Measurements from ENCODE around the gene ANKRD39.
"Not testable (repeated sequence)": the region's sequence is repeated elsewhere in the genome, so short reads cannot be mapped to it uniquely, and the experiment has no call there.

Gene ANKRD39

DNA sequence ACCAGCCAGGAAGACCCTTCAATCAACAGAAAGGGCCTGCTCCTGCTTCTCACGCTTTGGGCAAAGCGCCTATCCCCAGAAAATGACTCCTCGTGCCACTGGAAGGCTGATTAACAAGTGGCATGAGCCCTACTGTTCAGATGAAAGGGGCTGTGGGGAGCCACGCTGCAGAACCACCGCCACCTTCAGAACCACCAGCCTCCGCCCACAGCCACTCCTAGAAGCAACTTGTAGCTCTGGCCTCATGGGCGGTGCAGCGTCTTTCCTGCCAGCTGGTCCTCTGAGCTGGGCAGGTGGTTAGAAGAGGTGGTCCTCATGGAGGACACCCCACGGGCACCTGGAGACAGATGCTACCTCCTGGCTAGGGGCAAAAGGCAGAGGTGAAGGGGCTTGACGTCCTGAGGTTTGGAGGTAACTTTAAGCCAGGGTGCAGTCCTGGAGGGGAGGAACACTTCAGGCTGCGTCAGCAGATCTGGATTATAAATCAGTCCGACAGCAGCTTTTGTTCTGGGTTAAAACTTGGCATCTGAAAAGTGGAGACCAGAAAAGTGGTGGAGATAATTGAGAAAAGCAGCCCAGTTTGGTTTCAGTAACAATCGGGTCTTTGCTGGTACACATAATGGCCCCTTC lies 12.9 kb upstream of the ANKRD39 start:
- DNase-seq: no peak

DNA sequence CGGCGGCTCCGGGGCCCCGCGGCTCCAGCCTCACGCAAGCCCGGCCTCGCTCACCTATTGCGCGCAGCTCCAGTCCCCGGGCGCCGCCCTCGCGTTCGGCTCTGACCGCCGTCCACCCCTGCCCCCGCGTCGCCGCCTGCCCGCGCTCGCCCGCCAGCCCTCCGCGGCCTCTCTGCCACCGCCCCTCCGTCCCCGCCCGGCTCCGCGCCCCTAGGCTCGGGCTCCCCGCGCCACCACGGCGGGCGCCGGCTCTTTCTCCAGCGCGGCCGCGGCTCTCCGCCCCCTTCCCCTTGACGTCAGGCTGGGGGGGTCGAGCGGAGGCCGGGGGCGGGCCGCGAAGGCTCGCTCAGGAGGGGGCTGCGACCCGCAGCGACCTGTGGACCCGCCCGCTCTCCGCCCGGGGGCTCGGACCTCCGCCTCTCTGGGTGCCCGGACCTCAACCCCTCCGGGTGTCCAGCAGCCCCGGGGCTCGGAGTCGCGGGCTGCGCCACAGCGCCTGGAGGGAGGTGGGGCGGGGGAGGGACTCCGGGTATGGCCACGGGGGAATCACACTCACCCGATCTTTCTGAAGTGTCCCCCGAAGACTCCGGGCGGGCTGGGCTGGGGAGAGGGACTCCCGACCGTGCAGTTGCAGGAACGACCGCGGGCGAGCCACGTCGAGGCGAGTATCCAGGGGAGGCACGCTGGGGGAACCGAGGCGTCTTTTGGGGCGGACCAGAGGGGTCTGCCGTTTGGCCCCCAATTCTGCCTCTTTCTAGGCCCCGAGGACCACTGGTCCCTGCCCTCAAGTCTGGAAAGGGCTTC lies 12.2 kb upstream of the ANKRD39 start, which contains the start of gene SEMA4C:
TSS of gene SEMA4C (minus strand) at position 259 of the 804 bp plus-strand sequence. CDS start 2,194 bp downstream, outside the sequence.
- DNase-seq: peak; percentile 47

DNA sequence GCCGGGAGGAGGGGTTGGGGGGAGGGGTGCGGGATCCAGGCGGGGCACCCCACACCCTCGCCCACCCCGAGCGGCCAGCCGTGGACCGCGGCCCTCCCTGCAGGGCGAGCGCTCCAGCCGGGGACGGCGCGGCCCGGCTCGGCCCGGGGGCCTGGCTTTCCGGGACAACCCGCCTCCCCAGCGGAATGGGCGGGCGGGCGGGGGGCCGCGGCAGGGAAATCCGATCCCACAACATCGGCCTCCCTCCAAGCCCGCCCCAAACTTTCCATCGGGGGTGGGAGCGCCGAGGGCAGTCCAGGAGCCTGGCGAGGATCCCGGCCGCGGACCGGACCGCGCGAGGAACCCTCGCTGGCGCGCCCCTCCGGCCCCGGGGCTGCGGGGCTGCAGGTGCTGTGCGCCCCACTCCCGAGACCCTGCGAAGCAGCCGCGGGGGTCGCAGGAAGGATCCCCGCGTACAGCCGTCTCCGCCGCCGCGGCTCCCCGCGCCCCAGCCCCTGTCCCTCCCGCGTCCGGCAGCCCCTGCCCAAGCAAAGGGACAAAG lies 11.5 kb upstream of the ANKRD39 start:
- peak; percentile 80 for DNase-seq

DNA sequence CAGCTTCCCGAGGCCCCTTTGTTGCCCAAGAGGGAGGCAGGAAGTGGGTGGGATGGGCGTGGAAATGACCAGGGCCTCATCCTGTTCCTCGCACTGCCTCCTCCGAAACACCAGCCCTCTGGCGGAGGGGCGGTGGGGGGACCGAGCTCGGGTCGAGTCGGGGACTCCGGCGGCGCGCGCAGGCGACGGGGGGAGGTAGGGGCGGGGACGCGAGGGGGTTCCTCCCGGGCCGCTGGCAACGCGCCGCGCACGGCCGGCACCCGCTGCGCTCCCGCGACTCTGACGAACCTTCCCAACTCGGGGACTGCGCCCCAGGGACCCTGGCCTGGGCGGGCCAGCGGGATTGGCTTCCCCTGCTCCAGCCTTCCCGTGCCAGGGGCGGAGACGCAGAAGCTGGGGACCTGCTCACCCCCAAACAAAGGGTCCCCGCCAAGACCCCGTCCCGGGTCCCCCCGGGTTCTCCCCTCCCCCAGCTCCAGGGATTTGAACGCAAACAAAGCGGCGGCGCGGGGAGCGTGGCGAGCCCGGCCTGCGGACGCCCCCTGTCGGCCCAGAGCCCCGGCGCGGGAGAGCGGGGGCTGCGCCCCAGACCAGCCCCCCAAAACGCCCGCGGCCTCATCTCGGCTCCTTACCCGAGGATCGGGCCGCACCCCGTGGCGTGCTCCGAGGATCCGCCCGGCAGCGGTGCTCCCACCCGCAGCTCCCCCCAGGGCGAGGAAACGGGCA lies 10.9 kb upstream of the ANKRD39 start:
- peak; percentile 94 for DNase-seq

DNA sequence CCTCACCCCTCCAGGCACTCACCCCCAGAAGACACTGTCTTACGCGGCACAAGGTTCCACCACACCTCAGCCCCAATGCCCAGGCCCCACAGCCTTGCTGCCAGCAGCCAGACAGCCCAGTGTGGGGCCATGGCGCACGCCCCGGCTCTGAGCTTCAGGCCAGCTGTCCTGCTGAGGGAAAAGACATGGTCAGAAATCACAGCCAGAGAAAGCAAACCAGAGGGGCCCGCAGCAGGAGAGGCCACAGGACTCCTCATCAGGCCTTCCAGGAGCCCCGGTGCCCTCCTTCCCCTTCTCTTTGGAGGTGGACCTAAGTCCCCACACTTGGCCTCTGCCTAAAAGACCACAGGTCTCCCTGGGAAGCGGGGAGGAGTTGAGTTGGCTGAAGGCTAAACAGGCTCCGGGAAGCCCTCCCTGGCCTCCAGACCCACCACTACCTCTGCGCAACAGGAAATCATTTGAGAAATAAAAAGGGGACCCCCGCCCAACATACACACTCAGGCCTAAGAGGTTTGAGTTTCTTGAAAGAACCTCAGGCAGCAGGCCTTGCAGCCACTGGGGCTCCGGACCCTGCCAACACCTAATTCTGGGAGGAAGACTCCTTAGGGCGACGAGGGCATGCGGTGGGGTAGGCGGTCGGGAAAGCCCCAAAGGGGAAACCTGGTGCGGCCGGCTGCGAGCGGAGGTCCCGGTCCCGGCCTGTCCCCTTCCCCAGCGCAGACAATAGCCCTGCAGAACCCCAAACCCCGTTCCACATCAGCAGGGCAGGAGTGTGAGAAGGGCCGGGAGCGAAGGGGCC lies 10.1 kb upstream of the ANKRD39 start:
- no peak for DNase-seq

DNA sequence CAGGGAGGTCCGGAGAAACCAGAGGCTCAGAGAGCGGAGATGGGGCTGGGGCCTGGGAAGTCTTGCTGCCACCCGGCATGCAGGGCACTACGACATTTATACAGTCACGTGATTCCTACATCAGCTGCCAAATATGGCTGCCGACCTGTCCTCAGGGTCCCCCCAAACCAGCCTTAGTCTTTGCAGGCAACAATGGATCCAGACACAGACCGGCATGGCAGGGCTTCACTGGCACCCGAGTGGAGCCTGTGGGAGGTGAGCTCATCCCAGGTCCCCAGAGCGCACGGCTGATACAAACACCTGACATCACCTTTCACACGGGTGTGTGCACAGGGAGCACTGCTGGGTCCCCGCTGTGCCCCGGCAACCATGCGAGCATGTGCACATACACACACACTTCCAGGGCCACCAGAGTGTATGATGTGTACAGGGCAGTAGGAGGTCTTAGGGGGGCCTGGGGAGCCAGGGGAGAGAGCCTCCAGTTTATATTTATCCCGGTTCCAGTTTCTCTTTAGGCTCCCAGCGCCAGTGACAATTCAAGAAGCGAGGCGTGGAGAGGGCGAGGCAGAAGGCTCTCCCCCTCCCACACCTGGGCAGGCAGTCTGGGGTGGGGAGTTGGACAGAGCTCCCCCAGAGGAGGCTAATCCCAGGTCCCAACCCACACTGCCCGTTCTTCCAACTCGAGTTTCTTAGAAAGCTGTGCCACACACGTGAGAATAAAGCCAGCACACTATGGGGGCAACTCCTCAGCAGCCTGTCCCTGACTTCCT lies 9.4 kb upstream of the ANKRD39 start:
- no peak for DNase-seq

DNA sequence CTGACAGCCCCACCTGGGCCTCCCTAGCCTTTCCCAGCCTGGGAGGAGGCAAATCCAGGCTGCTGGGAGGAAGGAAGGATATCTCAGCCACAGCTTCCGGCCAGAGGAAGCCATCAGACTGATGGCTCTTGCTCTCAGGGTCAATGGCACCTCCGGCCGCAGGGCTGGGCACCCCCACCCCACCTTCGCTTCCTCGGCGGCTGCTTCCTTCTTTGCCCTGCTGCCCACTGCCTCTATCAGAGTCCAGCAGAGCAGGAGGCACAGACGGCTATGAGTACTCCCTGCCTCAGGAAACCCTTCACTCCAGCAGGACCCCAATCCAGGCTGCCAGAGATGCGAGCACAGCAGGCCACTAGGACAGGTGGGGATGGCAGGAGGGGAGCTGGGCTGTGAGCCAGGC lies 8.8 kb upstream of the ANKRD39 start:
- DNase-seq: no peak

DNA sequence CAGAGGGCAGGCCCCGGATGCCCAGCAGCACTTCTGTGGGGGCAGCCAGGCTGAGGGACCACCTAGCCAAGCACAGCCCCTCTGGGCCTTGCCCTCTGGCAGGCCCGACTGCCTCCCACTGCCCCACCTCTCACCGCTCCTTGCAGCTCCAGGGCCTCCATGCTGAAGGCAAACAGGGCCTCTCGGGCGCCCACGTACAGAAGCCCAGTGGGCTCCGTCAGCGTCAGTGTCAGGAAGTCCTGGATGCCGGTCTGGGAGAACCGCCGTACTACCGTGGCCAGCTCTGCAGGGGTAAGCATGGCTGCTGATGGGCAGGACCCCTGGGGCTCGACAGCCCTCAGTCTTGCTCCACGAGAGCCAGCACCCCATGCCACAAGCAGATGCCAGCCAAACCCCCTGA lies 8.3 kb upstream of the ANKRD39 start:
- no peak for DNase-seq

DNA sequence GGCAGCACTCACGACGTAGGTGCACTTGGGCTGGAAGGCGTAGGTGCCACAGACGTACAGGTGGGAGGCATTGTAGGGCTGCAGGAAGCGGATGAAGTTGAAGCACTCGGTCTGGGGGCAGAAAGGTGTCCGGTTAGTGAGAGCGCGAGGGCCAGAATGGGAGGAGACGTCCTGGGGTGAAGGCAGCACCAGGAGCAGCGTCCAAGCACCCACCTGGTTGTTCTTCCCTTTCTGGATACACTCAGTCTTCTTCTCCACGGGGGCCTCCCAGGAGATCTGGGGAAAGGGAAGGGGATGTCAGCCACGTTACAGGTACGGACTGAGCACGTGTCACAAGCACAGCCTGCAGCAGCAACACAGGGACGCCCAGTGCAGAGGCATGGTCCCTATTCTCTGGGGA lies 7.8 kb upstream of the ANKRD39 start:
- no peak for DNase-seq

DNA sequence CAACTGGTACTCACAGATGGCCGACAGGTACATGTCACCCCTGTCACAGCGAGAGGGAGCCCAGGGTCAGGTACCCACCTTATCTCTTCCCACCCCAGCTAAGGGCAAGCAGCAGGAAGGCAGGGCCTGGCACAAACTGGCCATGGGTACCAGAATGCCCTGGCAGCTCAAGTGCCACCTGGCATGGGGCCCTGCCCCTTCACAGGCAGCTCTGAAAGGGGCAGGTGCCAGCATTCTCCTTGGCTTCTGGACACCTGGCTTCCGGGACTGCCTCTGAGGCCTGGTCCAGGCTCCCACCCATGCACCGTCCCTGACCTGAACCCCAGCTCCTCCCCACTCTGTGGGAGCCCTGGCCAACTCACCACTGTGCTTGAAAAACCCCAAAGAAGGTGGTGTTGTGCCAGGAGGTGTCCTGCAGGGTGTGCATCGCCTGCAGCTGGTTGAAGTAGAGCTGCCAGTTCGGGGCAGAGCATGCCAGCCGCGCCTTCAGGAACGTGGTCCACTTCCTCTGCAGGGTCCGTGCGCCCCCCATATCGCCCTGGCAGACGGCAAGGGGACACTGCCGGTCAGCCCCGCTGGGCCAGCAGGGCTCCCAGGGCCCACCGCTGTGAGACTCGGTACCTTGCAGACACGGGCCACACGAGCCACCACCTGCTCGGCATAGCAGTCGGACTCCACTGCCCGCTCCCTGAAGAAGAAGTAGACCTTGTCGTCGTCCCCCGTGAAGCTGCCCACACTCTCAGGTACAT lies 6.7 kb upstream of the ANKRD39 start:
- DNase-seq: no peak

DNA sequence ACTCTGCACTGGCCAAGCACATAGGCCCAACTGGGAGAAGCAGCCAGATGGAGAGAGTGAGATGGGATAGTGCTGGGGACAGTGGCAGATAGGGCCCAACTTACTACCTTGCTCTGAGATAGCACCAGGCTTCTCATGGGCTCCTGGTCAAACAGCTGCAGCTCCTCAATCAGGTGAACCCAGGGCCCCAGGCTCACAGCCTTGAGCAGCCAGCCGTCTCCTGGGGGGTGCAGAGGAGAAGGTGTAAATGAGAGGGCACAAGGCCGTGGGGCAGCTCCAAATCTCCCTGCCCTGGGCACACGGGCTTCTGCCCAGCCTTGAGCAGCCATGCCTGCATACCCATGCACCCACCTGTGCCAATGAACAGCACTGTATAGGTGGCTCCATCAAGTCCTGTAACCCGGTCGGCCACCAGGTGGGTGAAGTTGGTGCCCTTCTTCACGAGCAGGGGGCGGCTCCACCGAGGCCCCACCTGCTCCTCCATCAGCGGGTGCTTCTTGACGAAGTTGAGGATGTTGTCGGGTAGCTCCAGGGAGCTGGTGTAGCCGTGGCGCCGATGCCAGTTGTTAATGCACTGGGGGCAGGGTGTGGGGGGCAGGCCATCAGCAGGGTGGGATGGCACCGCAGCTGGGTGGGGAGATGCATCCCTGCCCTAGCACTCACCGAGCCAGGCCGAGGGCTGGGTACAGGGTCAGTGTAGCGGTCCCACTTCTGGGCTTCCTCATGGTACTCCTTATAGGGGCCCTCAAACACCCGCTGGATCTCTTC lies 5.9 kb upstream of the ANKRD39 start:
- DNase-seq: no peak

DNA sequence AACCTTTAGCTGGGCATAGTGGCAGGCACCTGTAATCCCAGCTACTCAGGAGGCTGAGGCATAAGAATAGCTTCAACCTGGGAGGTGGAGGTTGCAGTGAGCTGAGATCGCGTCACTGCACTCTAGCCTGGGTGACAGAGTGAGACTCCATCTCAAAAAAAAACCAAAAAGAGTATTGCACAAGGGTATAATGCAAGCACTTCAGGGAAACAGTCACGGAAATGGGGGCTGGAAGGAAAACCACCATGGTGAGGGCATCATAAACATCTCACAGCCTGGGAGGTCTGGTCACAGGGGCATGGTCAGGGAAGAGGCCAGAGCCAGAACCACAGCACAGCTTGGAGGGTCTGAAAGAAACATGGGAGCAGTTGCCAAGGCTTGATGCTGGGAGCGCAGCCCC lies 5.2 kb upstream of the ANKRD39 start:
- DNase-seq: not testable (repeated sequence)

DNA sequence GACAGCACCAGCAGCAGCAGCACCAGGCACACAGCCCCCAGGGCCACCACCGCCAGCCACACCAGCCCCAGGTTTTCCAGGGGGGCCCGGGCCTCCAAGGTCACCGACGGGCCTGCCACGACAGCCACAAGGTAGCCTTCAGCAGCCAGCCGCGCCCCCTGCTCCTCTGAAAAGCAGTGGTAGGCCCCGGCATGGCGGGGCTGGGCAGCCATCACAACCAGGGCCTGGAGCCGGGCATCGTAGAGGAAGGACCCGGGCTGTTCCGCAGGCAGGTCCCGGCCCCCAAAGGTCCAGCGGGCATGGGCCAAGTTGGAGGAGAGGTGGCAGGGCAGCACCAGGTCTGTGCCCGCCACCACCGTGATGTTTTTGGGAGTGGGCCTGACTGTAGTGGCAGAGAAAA lies 3.3 kb upstream of the ANKRD39 start:
- no peak for DNase-seq

DNA sequence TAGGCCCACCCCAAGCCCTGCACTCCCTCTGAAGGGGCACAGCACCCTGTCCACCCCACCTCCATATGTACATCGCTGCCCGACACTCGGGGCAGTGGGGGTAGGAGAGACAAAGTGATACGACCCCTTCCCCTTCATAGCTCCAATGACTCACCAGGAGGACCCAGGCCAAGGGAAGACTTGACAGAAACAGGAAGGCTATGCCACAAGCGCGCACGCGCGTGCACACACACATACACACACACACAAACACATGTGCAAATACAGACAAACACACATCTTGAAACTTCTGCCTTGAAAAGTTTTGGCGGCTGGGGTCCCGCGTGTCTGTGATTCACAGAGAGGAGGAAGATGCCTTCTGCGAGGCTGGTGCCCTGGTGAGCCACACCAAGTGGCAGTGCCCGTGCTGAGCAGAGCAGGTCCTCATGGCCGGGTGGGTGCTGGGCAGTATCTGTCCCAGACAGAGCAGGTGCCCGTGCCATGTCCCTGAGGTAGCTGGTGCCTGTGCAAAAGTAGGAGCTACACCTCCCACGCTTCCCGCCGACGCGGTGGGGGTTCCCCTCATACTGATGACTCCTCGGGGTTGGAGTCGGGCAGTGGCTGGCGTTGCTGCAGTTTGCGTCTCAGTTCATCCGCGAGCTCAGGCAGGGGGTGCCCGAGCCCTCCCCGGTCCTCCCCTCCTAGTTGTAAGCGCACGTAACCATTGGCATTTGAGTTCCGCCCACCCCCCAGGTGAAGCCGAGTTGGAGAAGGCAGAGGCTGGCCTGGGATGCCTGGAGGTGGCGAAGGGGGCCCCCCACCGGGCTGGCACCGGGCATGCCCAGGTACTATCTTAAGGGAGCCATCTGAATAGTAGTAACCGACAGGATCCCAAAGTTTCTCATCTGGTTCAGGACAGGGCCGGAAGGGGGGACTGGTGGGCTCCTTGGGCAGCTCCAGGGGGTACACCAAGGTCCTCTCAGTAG lies 2.5 kb upstream of the ANKRD39 start:
- no peak for DNase-seq

DNA sequence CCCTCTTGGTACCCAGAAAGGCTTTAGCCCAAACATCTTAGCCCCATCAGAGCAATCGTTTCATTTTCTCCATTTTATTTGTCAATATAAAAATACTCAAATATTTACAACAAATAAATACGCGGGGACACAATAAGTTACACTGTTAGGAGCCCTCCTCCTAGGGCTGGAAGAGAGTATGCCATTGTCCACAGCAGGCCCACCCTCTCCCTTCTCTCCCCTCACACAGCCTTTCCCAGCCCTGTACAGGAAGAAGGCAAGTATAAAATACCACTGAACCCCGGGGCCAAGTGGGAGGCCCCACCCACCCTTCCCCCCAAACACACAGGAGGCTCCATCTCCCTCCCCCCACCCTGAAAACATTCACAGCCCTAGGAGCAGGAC lies 1.9 kb upstream of the ANKRD39 start:
- DNase-seq: no peak

DNA sequence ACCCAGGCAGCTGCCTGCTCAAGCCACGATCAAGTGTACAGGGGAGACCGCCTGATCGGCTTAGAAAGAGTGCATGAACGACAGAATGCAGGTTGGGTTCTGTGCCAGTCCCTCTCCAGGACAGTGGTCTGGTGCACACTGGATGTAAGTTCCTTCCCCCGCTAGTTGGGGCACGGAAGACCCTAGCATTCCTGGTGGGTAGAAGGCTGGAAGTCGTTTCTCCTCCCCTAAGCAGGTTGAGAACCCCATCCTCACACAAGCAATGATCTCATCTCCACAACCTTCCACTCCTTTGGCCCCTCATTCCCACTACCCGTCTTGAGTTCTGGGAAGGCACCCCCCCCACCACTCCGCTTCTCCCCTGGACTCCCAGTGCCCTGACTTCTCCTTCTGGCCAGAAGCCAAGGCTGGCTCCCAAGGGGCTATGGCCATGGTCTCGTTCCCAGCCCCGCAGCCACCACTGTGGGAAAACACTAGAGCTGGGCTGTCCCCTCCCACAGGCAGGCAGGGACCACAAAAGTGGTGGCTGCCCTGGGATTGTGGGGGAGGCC lies 1.4 kb upstream of the ANKRD39 start:
- peak; percentile 30 for DNase-seq

DNA sequence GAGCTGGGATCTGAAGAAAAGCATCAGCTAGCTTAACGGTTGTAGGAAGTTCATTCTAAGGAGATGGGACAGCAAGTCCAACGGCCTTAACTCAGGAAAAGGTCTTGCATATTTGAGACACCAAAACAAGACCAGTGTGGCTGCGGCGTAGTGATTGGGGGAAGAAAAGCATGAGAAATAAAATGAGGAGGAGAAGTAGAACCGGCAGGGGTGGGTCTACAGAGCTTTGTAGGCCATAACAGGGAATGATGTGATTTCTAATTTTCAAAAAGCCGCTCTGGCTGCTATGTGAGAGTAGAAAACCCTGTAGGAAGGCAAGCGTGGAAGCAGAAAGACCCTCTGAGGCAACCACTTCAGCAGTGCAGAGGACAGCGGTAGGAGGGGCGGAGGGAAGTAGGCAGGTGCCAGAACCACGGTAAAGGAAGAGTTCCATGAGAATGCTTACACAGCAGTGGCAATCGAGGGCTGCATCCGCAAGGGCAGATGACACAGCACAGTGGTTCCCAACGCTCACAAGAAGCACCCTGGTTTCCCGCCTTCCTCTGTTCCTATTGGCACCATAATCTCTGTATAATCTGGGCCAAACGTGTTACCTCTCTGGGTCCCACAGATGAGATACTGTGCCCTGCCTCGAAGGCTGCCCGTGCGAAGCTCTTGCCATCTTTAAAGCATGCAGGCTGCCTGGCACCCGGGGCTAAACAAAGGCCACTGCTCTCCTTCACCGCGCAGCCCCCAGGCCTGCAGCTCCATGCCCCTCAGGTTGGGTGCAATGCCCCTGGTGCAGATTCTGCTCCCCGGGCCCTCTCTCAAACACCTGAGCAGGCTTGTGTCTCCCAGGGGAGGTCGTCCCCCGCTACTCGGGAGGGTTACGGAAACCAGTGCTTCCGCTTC lies 795 bp downstream of the ANKRD39 start:
- no peak for DNase-seq

All from fibroblast of skin of back (primary cell).